T-helper 1 cell treated with Interleukin-12 subunit alpha and Interleukin-12 subunit beta and Interleukin-4 antibody, amounts not matched to agents 30 μg/mL and 1 μg/mL, for 36 hours (primary cell): ENCODE results near the gene KRTAP10-7.
"Not testable (repeated sequence)": the region's sequence is repeated elsewhere in the genome, so short reads cannot be mapped to it uniquely, and the experiment has no call there.

Experiments
- H3K27ac Mint-ChIP-seq: one replicate; pipeline ENCODE4 v1.8.0; 2021; ENCODE audit warnings: mild to moderate bottlenecking, mixed read lengths
- H3K27me3 Mint-ChIP-seq: one replicate; pipeline ENCODE4 v1.8.0; 2021; ENCODE audit warnings: low read depth, mixed read lengths
- H3K36me3 Mint-ChIP-seq: one replicate; pipeline ENCODE4 v1.8.0; 2021; ENCODE audit warnings: low read depth, mixed read lengths
- H3K4me1 Mint-ChIP-seq: one replicate; pipeline ENCODE4 v1.8.0; 2021; ENCODE audit warnings: low read depth, mixed read lengths
- H3K4me3 Mint-ChIP-seq: one replicate; pipeline ENCODE4 v1.8.0; 2021; ENCODE audit warnings: mild to moderate bottlenecking, moderate library complexity, mixed read lengths
- H3K9me3 Mint-ChIP-seq: one replicate; pipeline ENCODE4 v1.8.0; 2021; ENCODE audit warnings: mixed read lengths

KRTAP10-7 gene

DNA sequence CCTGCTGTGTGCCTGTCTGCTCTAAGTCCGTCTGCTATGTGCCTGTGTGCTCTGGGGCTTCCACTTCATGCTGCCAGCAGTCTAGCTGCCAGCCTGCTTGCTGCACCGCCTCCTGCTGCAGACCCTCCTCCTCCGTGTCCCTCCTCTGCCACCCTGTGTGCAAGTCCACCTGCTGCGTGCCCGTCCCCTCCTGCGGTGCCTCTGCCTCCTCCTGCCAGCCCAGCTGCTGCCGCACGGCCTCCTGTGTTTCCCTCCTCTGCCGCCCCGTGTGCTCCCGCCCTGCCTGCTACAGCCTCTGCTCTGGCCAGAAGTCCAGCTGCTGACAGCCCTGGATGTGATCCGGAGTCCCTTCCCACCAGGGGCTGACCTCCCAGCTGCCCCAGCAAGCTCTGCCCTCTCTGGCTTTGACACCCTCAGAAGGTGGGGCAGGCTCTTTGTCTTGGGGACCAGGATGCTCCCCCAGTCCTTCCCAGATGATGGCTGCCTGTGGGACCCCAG lies 37.5 kb downstream of the KRTAP10-7 start:
- H3K4me3 Mint-ChIP-seq, H3K4me1 Mint-ChIP-seq: not testable (repeated sequence)
- Mint-ChIP-seq H3K27me3 (peaks cover 36% of the 10 kb centered on the region), H3K9me3 (peaks cover 43% of the 10 kb centered on the region), H3K27ac (peak overlapping the region; percentile 55), H3K36me3 (peaks cover 16% of the 10 kb centered on the region)

DNA sequence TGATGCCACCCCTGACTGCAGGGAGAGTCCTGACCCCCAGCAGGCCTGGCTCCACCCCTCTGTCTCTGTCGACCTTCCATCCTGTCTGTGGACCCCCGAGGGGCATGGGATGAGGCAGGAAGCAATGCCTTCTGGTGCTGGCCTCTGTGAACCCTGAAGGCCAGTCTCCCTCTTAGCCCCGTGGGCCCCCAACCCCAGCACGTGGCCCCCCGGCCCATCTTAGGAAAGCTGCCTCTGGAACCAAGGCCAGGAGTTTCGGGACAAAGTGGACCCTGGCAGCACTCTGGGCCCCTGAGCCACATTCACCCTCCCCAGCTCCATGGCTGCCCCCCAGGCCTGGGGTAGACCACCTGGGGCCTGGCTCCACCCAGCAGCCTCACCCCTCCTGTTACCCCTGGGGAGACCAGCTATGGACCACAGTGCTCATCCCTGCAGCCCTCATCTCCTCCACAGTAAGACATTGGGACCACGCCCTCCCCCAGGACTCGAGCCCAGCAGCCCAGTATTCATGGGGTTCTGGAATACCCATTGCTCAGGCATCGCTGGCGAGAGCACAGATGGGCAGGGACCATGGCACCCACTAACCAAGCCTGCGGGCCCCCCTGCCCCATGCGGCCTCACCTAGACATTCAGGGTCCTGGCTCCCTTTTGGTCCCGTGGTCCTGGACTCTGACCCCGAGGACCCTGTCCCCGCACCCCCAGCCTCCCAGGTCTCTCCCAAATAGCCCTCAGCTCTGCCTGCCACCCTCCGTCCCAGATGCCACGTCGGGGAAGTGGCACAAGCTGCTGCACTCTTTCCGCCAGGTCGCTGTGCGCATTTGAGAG lies 38.3 kb downstream of the KRTAP10-7 start:
- H3K9me3 Mint-ChIP-seq, result peaks cover 45% of the 10 kb centered on the region
- not testable (repeated sequence) for H3K4me1 Mint-ChIP-seq, H3K4me3 Mint-ChIP-seq
- H3K36me3 Mint-ChIP-seq, result peaks cover 13% of the 10 kb centered on the region
- peaks cover 29% of the 10 kb centered on the region for H3K27me3 Mint-ChIP-seq
- H3K27ac Mint-ChIP-seq, result peak overlapping the region; percentile 36

DNA sequence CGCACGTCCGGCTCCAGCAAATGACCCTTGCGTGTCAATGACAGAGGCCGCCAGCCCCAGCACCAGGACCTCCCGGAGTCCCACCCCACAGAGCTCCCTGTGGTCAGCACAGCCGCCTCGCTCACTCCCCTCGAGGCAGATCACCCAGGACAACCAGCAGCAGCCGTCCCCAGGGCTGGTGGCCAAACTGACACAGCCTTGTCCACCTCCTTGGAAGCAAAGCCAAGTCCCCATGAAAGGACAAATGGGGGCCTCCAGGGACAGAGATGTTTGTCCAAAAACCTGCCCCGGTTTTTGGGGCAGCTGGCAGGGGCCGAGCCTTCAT lies 38.9 kb downstream of the KRTAP10-7 start:
- Mint-ChIP-seq H3K27ac (peak overlapping the region; percentile 36), H3K4me1 (peaks cover 3% of the 10 kb centered on the region), H3K36me3 (peaks cover 15% of the 10 kb centered on the region), H3K27me3 (peaks cover 23% of the 10 kb centered on the region), H3K9me3 (peaks cover 48% of the 10 kb centered on the region), H3K4me3 (no peak overlapping the region)

- no peak overlapping the region for H3K27ac Mint-ChIP-seq
- H3K27me3 Mint-ChIP-seq, result peaks cover 19% of the 10 kb centered on the region
- H3K4me1 Mint-ChIP-seq, result peaks cover 3% of the 10 kb centered on the region
- no peak overlapping the region for H3K4me3 Mint-ChIP-seq
- peaks cover 56% of the 10 kb centered on the region for H3K9me3 Mint-ChIP-seq
- peaks cover 23% of the 10 kb centered on the region for H3K36me3 Mint-ChIP-seq
Observed at GRCh38 chr21:44640761-44641160, 40.4 kb downstream of the KRTAP10-7 start.

DNA sequence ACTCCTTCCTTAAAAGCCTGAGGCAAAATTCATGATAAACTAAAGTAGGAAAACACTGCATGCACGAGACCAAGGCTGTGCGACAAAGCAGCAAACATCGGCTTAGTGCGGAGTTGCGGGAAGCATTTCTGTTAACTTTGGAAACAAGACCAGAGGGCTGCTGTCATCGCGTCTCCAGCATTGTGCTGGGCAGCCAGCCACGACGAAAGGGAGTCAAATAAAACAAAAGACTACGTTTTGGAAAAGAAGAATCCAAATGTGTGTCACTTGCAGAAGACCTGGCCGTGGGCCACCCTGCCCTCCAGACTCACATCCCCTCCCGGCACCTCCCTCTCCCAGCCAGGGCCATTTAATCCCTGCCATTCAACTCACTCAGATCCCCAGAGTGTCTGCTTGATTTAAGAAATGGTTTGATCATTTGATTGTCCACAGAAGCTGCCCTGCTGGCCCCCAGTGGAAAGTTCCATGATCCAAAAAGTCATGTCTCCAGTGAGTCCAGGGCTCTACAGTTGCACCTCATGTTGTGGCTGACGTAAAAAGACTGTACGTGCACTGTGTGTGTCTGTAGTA lies 43.4 kb downstream of the KRTAP10-7 start:
- peaks cover 7% of the 10 kb centered on the region for H3K4me1 Mint-ChIP-seq
- no peak overlapping the region for H3K27ac Mint-ChIP-seq
- H3K36me3 Mint-ChIP-seq, result peaks cover 26% of the 10 kb centered on the region
- peaks cover 14% of the 10 kb centered on the region for H3K27me3 Mint-ChIP-seq
- H3K4me3 Mint-ChIP-seq, result no peak overlapping the region
- H3K9me3 Mint-ChIP-seq, result peaks cover 56% of the 10 kb centered on the region

- Mint-ChIP-seq H3K36me3 (peaks cover 26% of the 10 kb centered on the region), H3K4me3 (no peak overlapping the region), H3K9me3 (peaks cover 54% of the 10 kb centered on the region), H3K27ac (no peak overlapping the region), H3K27me3 (peaks cover 14% of the 10 kb centered on the region), H3K4me1 (peaks cover 7% of the 10 kb centered on the region)
Observed at GRCh38 chr21:44644878-44645277, 44.5 kb downstream of the KRTAP10-7 start.

DNA sequence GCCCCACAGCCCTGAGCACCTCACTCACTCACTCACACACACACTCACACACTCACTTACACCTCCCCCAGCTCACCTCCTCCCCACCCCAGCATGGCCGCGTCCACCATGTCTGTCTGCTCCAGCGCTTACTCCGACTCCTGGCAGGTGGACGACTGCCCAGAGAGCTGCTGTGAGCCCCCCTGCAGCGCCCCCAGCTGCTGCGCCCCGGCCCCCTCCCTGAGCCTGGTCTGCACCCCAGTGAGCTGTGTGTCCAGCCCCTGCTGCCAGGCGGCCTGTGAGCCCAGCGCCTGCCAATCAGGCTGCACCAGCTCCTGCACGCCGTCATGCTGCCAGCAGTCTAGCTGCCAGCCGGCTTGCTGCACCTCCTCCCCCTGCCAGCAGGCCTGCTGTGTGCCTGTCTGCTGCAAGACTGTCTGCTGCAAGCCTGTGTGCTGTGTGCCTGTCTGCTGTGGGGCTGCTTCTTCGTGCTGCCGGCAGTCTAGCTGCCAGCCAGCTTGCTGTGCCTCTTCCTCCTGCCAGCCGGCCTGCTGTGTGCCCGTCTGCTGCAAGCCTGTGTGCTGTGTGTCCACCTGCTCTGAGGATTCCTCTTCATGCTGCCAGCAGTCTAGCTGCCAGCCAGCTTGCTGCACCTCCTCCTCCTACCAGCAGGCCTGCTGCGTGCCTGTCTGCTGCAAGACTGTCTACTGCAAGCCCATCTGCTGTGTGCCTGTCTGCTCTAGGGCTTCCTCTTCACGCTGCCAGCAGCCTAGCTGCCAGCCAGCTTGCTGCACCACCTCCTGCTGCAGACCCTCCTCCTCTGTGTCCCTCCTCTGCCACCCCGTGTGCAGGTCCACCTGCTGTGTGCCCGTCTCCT lies 46.2 kb downstream of the KRTAP10-7 start, which contains the start of gene KRTAP10-11:
Gene KRTAP10-11, plus strand, starts transcription at position 49 of the 856 bp plus-strand sequence. Its CDS starts 45 bp downstream, at position 94.
- peak within 1 kb of the TSS; percentile 57 for H3K27ac Mint-ChIP-seq
- H3K4me3 Mint-ChIP-seq, H3K4me1 Mint-ChIP-seq, H3K27me3 Mint-ChIP-seq: not testable (repeated sequence)
- peaks cover 37% of the 10 kb centered on the region for H3K9me3 Mint-ChIP-seq
- H3K36me3 Mint-ChIP-seq, result peaks cover 16% of the 10 kb centered on the region

DNA sequence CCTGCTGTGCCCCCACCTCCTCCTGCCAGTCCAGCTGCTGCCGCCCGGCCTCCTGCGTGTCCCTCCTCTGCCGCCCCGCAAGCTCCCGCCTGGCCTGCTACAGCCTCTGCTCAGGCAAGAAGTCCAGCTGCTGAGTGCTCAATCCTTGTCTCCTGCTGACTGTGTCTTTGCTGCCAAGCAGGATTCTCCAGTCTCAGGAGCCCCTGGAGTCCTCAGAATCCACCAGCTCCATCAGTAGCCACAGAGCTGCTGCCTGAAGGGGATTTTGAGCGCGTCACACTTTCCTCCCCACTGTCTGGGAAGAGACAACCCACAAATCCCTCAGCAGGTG lies 46.8 kb downstream of the KRTAP10-7 start:
- no peak overlapping the region for H3K4me3 Mint-ChIP-seq
- no peak overlapping the region for H3K27ac Mint-ChIP-seq
- H3K36me3 Mint-ChIP-seq, result peaks cover 16% of the 10 kb centered on the region
- H3K4me1 Mint-ChIP-seq, result peaks cover 9% of the 10 kb centered on the region
- peaks cover 32% of the 10 kb centered on the region for H3K9me3 Mint-ChIP-seq
- peaks cover 6% of the 10 kb centered on the region for H3K27me3 Mint-ChIP-seq

GRCh38 chr21:44648557-44649311 lies 48.3 kb downstream of the KRTAP10-7 start:
- Mint-ChIP-seq H3K4me3 (no peak overlapping the region), H3K27ac (no peak overlapping the region), H3K27me3 (peaks cover 6% of the 10 kb centered on the region), H3K36me3 (peaks cover 17% of the 10 kb centered on the region), H3K4me1 (peaks cover 9% of the 10 kb centered on the region), H3K9me3 (peaks cover 25% of the 10 kb centered on the region)

DNA sequence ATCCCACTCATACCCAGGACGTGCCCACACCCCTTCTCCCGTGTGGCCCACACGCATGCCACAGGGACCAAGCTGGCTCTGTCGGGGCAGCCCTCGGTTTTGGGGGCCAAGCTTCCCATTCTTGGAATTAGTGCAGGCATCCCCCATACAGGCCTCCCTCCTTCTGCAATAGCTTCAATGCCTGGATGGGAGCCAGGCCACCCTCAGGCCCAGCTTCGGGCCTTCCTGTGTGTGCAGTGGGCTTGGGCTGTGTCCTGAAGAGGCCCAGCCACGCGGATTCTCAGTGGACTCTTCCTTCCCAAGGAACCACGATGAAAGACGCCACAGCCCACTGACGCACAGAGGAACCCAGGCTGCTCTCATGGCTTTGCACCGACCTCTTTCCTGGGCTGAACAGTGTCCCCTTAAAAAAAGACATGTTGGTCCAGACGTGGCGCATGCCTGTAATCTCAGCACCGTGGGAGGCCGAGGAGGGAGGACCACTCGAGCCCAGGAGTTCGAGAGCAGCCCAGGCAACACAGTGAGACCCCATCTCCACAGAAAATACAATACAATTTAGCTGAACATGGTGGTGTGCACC lies 49.2 kb downstream of the KRTAP10-7 start:
- H3K4me3 Mint-ChIP-seq, result no peak overlapping the region
- peaks cover 16% of the 10 kb centered on the region for H3K4me1 Mint-ChIP-seq
- no peak overlapping the region for H3K27ac Mint-ChIP-seq
- H3K9me3 Mint-ChIP-seq, result peaks cover 21% of the 10 kb centered on the region
- H3K27me3 Mint-ChIP-seq, result peaks cover 5% of the 10 kb centered on the region
- peaks cover 18% of the 10 kb centered on the region for H3K36me3 Mint-ChIP-seq

DNA sequence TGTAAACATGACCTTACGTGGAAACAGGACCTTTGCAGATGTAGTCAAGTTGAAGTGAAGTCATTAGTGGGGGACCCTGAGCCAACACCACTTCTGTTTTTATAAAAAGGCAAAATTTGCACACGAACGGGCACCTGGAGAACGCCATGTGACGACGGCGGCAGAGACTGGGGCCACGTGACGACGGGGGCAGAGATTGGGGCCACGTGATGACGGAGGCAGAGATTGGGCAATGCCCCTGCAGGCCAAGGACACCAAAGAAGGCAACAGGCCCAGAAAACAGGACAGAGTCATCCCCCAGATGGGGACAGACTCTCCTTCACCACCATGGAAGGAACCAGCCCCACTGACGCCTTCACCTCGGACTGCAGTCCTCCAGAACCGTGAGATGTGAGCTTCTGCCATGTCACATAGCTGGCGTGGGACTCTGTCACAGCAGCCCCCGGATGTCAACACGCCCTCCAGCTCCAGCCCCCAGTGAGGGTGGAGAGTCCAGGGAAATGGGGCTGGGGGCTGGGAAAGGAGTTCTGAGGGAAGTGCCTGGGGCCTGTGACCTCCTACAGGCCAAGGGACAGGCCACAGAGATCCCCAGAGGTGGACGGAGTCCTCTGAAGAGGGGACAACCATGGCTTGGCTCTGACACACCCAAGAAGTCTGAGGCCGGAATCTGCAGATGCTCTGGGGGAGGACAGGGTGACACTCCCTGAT lies 50.0 kb downstream of the KRTAP10-7 start:
- peaks cover 20% of the 10 kb centered on the region for H3K9me3 Mint-ChIP-seq
- H3K27ac Mint-ChIP-seq, result no peak overlapping the region
- peaks cover 19% of the 10 kb centered on the region for H3K36me3 Mint-ChIP-seq
- no peak overlapping the region for H3K4me3 Mint-ChIP-seq
- peaks cover 18% of the 10 kb centered on the region for H3K4me1 Mint-ChIP-seq
- H3K27me3 Mint-ChIP-seq, result no peaks in the 10 kb centered on the region

GRCh38 chr21:44650973-44651675 lies 50.7 kb downstream of the KRTAP10-7 start:
- H3K27ac Mint-ChIP-seq, result no peak overlapping the region
- peaks cover 24% of the 10 kb centered on the region for H3K9me3 Mint-ChIP-seq
- peaks cover 26% of the 10 kb centered on the region for H3K36me3 Mint-ChIP-seq
- no peaks in the 10 kb centered on the region for H3K27me3 Mint-ChIP-seq
- H3K4me1 Mint-ChIP-seq, result peaks cover 22% of the 10 kb centered on the region
- no peak overlapping the region for H3K4me3 Mint-ChIP-seq
